Measurements from ENCODE around the gene CDH1. TPM values are rescaled to one million over a fixed set of nuclear protein-coding genes. Genes with fewer than 3 reads are reported as not detected.

CDH1 gene
- total RNA-seq, 6 donors from 2014 or later = 99.5 to 174 (median 132) TPM

DNA sequence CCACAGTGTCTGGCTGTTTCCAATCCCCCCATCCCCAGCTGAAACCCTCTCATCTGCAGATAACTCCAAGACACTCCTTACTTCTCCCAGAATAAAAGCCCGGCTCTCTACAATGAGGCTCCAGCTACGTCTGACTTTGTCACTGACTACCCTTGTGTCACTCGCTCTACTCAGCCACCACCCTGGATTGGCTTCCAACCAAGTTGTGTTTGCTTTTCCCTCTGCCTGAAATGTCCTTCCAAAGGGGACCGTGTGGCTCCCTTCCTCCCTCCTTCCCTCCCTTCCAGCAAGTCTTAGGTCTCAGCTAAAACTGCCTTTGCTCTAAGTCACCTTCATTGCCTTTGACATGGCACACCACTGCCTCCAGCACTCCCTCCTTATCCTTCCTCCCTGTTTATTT is 42.8 kb downstream of the CDH1 start:
- 56 to 61% methylated on average over 4 of the region's 4 CpGs for WGBS, 2 donors
- H3K4me1 ChIP-seq = peaks cover 9 to 40% (median 25%) of the 10 kb centered on the region in 4 donors
- H3K36me3 ChIP-seq = no peaks in the 10 kb centered on the region
- peak overlapping the region in 2 of 4 donors; percentile 66 to 79 for H3K27ac ChIP-seq
- DNase-seq (peak in 1 of 2 donors; percentile 52), ATAC-seq (ENCODE audit: low FRiP score in 2 of 2) (no peak)
- TF ChIP-seq POLR2AphosphoS5 (IDR thresholded peaks at IDR 0.05) (no peak), EP300 (IDR thresholded peaks at IDR 0.05) (no peak), POLR2A (IDR thresholded peaks at IDR 0.05) (no peak), CTCF (IDR thresholded peaks at IDR 0.05) (no peak)
- no peaks in the 10 kb centered on the region for H3K9me3 ChIP-seq
- no peak overlapping the region for H3K4me3 ChIP-seq
- no peaks in the 10 kb centered on the region for H3K27me3 ChIP-seq

DNA sequence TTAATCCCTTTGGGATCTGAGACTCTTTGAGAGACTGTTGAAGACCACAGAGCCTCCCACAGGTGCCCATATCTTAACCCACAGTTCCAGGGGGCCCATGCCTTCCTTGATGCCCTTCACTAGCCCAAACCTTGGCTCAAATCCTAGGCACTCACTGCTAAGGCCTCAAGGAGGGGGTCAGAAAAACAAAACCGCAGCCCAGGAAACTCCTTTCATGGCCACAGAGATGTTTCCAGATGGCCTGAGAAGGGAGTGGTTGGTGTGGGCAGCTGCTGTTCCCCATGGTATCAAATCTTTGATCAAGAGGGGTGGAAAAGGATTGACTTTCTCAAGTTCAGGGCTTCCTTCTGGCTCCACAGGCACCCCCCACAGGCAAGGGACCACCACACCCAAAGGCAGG is 44.7 kb downstream of the CDH1 start:
- Histone ChIP-seq H3K4me1 (peaks cover 9 to 33% (median 21%) of the 10 kb centered on the region in 4 donors), H3K4me3 (no peak overlapping the region), H3K27me3 (no peaks in the 10 kb centered on the region), H3K9me3 (no peaks in the 10 kb centered on the region), H3K27ac (peak overlapping the region in 1 of 4 donors; percentile 42), H3K36me3 (no peaks in the 10 kb centered on the region)
- 55 to 67% methylated on average over 1 of the region's 1 CpG for WGBS, 2 donors
- ATAC-seq (ENCODE audit: low FRiP score in 2 of 2) (no peak), DNase-seq (no peak)
- TF ChIP-seq POLR2AphosphoS5 (IDR thresholded peaks at IDR 0.05) (no peak), EP300 (IDR thresholded peaks at IDR 0.05) (no peak), CTCF (IDR thresholded peaks at IDR 0.05) (no peak), POLR2A (IDR thresholded peaks at IDR 0.05) (no peak)

DNA sequence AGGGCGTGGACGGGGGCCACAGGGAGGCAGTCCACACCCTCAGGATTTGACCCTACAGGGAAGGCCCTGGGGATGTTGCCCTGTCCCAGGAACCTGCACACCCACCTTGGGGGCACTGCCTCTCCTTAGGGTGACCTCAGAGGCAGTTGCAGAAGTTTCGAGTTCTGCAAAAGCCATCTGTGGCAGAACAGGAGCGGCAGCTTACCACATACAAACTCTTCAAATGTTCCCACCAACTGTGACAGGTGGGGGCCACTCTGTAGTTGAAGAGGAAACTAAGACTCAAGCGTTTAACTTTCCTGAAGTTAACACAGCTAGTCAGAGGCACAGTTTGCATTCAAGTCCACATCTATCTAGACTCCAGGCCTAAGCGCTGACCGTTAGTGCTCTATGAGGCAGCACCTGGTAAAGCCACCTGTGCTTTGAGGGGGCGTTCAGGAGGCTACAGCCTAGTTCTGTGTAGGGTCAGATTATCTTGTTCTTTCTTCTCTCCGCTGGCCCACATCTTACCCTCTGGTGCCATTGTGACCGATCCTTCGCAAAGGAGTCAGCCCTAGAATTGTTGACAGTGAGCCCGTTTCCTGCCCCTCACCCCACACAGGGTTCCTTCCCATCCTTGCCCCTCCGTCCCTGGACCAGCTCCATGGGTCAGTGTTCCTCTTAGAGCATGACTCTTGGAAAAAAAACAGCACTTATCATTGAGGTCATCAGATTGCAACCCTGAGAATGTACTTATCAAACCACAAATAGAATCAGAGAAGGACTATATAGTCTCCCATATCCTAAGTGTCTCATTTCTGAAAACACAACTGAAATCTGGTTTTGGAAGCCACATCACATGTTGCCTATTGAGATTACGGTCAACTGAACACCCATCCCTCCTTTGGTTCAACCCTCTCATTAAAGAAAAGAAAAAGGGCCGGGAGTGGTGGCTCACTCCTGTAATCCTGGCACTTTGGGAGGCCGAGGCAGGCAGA is 45.4 kb downstream of the CDH1 start:
- DNase-seq (peak in 1 of 2 donors; percentile 42), ATAC-seq (ENCODE audit: low FRiP score in 2 of 2) (peak in 1 of 2 donors; percentile 28)
- Histone ChIP-seq H3K4me3 (no peak overlapping the region), H3K27ac (peak overlapping the region in 2 of 4 donors; percentile 35 to 42), H3K4me1 (peaks cover 9 to 32% (median 19%) of the 10 kb centered on the region in 4 donors), H3K27me3 (no peaks in the 10 kb centered on the region), H3K36me3 (no peaks in the 10 kb centered on the region), H3K9me3 (no peaks in the 10 kb centered on the region)
- WGBS, 2 donors = 66 to 69% methylated on average over 14 to 16 of the region's 16 CpGs
- TF ChIP-seq EP300 (IDR thresholded peaks at IDR 0.05) (no peak), CTCF (IDR thresholded peaks at IDR 0.05) (no peak), POLR2A (IDR thresholded peaks at IDR 0.05) (no peak), POLR2AphosphoS5 (IDR thresholded peaks at IDR 0.05) (no peak)

- Histone ChIP-seq H3K4me3 (no peak overlapping the region), H3K27me3 (no peaks in the 10 kb centered on the region), H3K9me3 (no peaks in the 10 kb centered on the region), H3K36me3 (no peaks in the 10 kb centered on the region), H3K27ac (no peak overlapping the region), H3K4me1 (peaks cover 5 to 29% (median 10%) of the 10 kb centered on the region in 4 donors)
- no peak for ATAC-seq (ENCODE audit: low FRiP score in 2 of 2)
- DNase-seq = no peak
- TF ChIP-seq EP300 (IDR thresholded peaks at IDR 0.05) = no peak
- no peak for TF ChIP-seq POLR2AphosphoS5 (IDR thresholded peaks at IDR 0.05)
- no peak for TF ChIP-seq CTCF (IDR thresholded peaks at IDR 0.05)
- TF ChIP-seq POLR2A (IDR thresholded peaks at IDR 0.05) = no peak
- WGBS, 2 donors = 89 to 95% methylated on average over 5 of the region's 5 CpGs
Observed at GRCh38 chr16:68784226-68784625, 47.1 kb downstream of the CDH1 start.
